Endometrial microvascular endothelial cells (primary cell): ENCODE results near the gene NHSL2. TPM values are rescaled to one million over a fixed set of nuclear protein-coding genes. Genes with fewer than 3 reads are reported as not detected.

Experiments
- in situ Hi-C: cut with HindIII; loops from 2 replicates; pipeline ENCODE4 v1.10.0; 2017; ENCODE audit warnings: low sequenced_read_pairs, low pct_unique_long_range_greater_than_20kb; ENCODE audit errors: inconsistent ontology term
- total RNA-seq: library from RNA; depleted of rRNA; stranded (reverse); fragments of >200 nt; gene quantifications from one replicate; pipeline ENCODE4 v1.2.3, GENCODE V29; 2015; ENCODE audit errors: inconsistent ontology term

NHSL2 gene
- total RNA-seq, 1 donor from 2014 or later, result 30.7 TPM

GRCh38 chrX:72110051-72110875 is 199.6 kb downstream of the NHSL2 start:
- in situ Hi-C loops, result no loop called here

- in situ Hi-C loops, result no loop called here
Measured at GRCh38 chrX:72110876-72111708, 200.4 kb downstream of the NHSL2 start.

GRCh38 chrX:72113461-72113860 is 202.8 kb downstream of the NHSL2 start:
- in situ Hi-C loops, result no loop called here

GRCh38 chrX:72114306-72114705 is 203.7 kb downstream of the NHSL2 start:
- in situ Hi-C loops, result no loop called here

GRCh38 chrX:72114807-72115206 is 204.2 kb downstream of the NHSL2 start:
- in situ Hi-C loops, result no loop called here

- in situ Hi-C loops, result no loop called here
Measured at GRCh38 chrX:72115380-72115779, 204.7 kb downstream of the NHSL2 start.

GRCh38 chrX:72117636-72118210 is 207.1 kb downstream of the NHSL2 start:
- in situ Hi-C loops, result no loop called here

GRCh38 chrX:72120837-72121236 is 210.2 kb downstream of the NHSL2 start:
- in situ Hi-C loops, result no loop called here

GRCh38 chrX:72121383-72121782 is 210.7 kb downstream of the NHSL2 start:
- in situ Hi-C loops, result no loop called here

- in situ Hi-C loops, result no loop called here
Measured at GRCh38 chrX:72122621-72123337, 212.1 kb downstream of the NHSL2 start.

- in situ Hi-C loops, result no loop called here
Measured at GRCh38 chrX:72123471-72124185, 213.0 kb downstream of the NHSL2 start.

- in situ Hi-C loops, result loop anchor here (25.0 kb wide), 1 partner anchor 112 kb away; no protein-coding TSS in a partner anchor
Measured at GRCh38 chrX:72124540-72125201, 214.0 kb downstream of the NHSL2 start.

- in situ Hi-C loops, result loop anchor here (25.0 kb wide), 1 partner anchor 113 kb away; no protein-coding TSS in a partner anchor
Measured at GRCh38 chrX:72125331-72126047, 214.8 kb downstream of the NHSL2 start.

- in situ Hi-C loops, result loop anchor here (25.0 kb wide), 1 partner anchor 114 kb away; no protein-coding TSS in a partner anchor
Measured at GRCh38 chrX:72126048-72126415, 215.4 kb downstream of the NHSL2 start.

GRCh38 chrX:72126539-72127140 is 216.0 kb downstream of the NHSL2 start:
- in situ Hi-C loops, result loop anchor here (25.0 kb wide), 1 partner anchor 114 kb away; no protein-coding TSS in a partner anchor

GRCh38 chrX:72127332-72127731 is 216.7 kb downstream of the NHSL2 start:
- in situ Hi-C loops, result loop anchor here (25.0 kb wide), 1 partner anchor 115 kb away; no protein-coding TSS in a partner anchor
